HEK293 (cell line): ENCODE results near the gene DMBX1.

Experiments
- CTCF ChIA-PET: fragments of 350-600 bp; formaldehyde crosslinking; extraction: SDS; loops from one replicate; lab custom pipeline; 2021; ENCODE audit warnings: antibody characterized with exemption; lab: Yijun Ruan, JAX
- POLR2A ChIA-PET: fragments of 300-600 bp; formaldehyde crosslinking; extraction: SDS; loops from one replicate; lab custom pipeline; 2020; ENCODE audit warnings: antibody characterized with exemption, inconsistent platforms; lab: Yijun Ruan, JAX
- H3K27ac ChIP-seq: fragments of 200-500 bp; sonication (Bioruptor generic); 2 replicates; pipeline ENCODE4 v1.5.1; 2014; ENCODE audit warnings: low read depth, low read length, control low read depth, inconsistent platforms; ENCODE audit errors: extremely low read depth
- H3K36me3 ChIP-seq, 2 experiments: fragments of 200-500 bp in 1 of 2; sonication (Bioruptor generic) in 1 of 2; 1 replicate in 1 of 2; 2 replicates in 1 of 2; pipeline ENCODE4 v1.5.1; 2014 to 2017; ENCODE audit warnings: inconsistent platforms in 2 of 2, low read length in 2 of 2; ENCODE audit not compliant: control insufficient read depth in 2 of 2, insufficient read depth in 1 of 2
- H3K4me1 ChIP-seq: fragments of 200-500 bp; sonication (Bioruptor generic); 2 replicates; pipeline ENCODE4 v1.5.1; 2014; ENCODE audit warnings: mild to moderate bottlenecking, low read length, inconsistent platforms; ENCODE audit not compliant: control insufficient read depth, insufficient read depth
- H3K4me3 ChIP-seq: 2 replicates; pipeline ENCODE4 v1.5.1; 2011; ENCODE audit warnings: low read depth, mild to moderate bottlenecking, control low read depth, low read length, moderate library complexity
- H3K9me3 ChIP-seq: fragments of 200-500 bp; sonication (Bioruptor generic); 2 replicates; pipeline ENCODE4 v1.5.1; 2014; ENCODE audit warnings: low read depth, low read length, inconsistent platforms; ENCODE audit not compliant: control insufficient read depth, insufficient read depth
- EGR2 ChIP-seq: fragments of 450-650 bp; formaldehyde crosslinking; IDR thresholded peaks from 2 replicates; pipeline ENCODE4 v1.5.1; 2016; ENCODE audit warnings: low read depth, missing biosample characterization, missing genetic modification characterization
- ELK4 ChIP-seq: IDR thresholded peaks from 2 replicates; pipeline ENCODE4 v1.6.1; 2011; ENCODE audit warnings: mild to moderate bottlenecking, low read depth, low read length, borderline replicate concordance
- MZF1 ChIP-seq: fragments of 450-650 bp; formaldehyde crosslinking; IDR thresholded peaks from 2 replicates; pipeline ENCODE4 v1.5.1; 2017; ENCODE audit warnings: missing biosample characterization, missing genetic modification characterization, borderline replicate concordance
- OVOL3 ChIP-seq: fragments of 450-650 bp; formaldehyde crosslinking; IDR thresholded peaks from 2 replicates; pipeline ENCODE4 v1.5.1; 2016; ENCODE audit warnings: missing biosample characterization, missing genetic modification characterization
- PRDM1 ChIP-seq: fragments of 450-650 bp; formaldehyde crosslinking; IDR thresholded peaks from 2 replicates; pipeline ENCODE4; 2016; ENCODE audit warnings: missing biosample characterization, missing genetic modification characterization
- TRIM28 ChIP-seq: IDR thresholded peaks from 2 replicates; pipeline ENCODE4 v1.6.1; 2011; ENCODE audit warnings: low read length, control low read depth, borderline replicate concordance
- ZBTB26 ChIP-seq: fragments of 450-650 bp; formaldehyde crosslinking; optimal IDR thresholded peaks from 2 replicates; pipeline ENCODE3; 2016; ENCODE audit warnings: missing biosample characterization, mild to moderate bottlenecking, missing genetic modification characterization
- ZNF10 ChIP-seq: fragments of 450-650 bp; formaldehyde crosslinking; IDR thresholded peaks from 2 replicates; pipeline ENCODE4 v1.5.1; 2017; ENCODE audit warnings: missing biosample characterization, missing genetic modification characterization
- ZNF140 ChIP-seq: fragments of 450-650 bp; formaldehyde crosslinking; IDR thresholded peaks from 2 replicates; pipeline ENCODE4 v1.5.1; 2016; ENCODE audit warnings: missing biosample characterization, missing genetic modification characterization
- ZNF157 ChIP-seq: fragments of 450-650 bp; formaldehyde crosslinking; IDR thresholded peaks from 2 replicates; pipeline ENCODE4 v1.5.1; 2016; ENCODE audit warnings: missing biosample characterization, missing genetic modification characterization
- ZNF19 ChIP-seq: fragments of 450-650 bp; formaldehyde crosslinking; IDR thresholded peaks from 2 replicates; pipeline ENCODE4; 2016; ENCODE audit warnings: missing biosample characterization, missing genetic modification characterization, low read depth
- ZNF266 ChIP-seq: fragments of 450-650 bp; formaldehyde crosslinking; IDR thresholded peaks from 2 replicates; pipeline ENCODE4 v1.5.1; 2016; ENCODE audit warnings: missing biosample characterization, missing genetic modification characterization, low read depth
- ZNF292 ChIP-seq: fragments of 450-650 bp; formaldehyde crosslinking; IDR thresholded peaks from 2 replicates; pipeline ENCODE4 v1.5.1; 2016; ENCODE audit warnings: low read depth, missing biosample characterization, missing genetic modification characterization, borderline replicate concordance
- ZNF302 ChIP-seq: fragments of 450-650 bp; formaldehyde crosslinking; IDR thresholded peaks from 2 replicates; pipeline ENCODE4 v1.5.1; 2016; ENCODE audit warnings: missing biosample characterization, missing genetic modification characterization, low read depth
- ZNF324 ChIP-seq: fragments of 450-650 bp; formaldehyde crosslinking; IDR thresholded peaks from 2 replicates; pipeline ENCODE4 v1.5.1; 2016; ENCODE audit warnings: missing biosample characterization, missing genetic modification characterization
- ZNF354C ChIP-seq: fragments of 450-650 bp; formaldehyde crosslinking; IDR thresholded peaks from 2 replicates; pipeline ENCODE4 v1.5.1; 2016; ENCODE audit warnings: missing biosample characterization, missing genetic modification characterization, low read depth, borderline replicate concordance
- ZNF404 ChIP-seq: fragments of 450-650 bp; formaldehyde crosslinking; IDR thresholded peaks from 2 replicates; pipeline ENCODE4 v1.5.1; 2017; ENCODE audit warnings: missing biosample characterization, missing genetic modification characterization
- ZNF530 ChIP-seq: fragments of 450-650 bp; formaldehyde crosslinking; IDR thresholded peaks from 2 replicates; pipeline ENCODE4 v1.5.1; 2016; ENCODE audit warnings: low read depth, missing biosample characterization, missing genetic modification characterization
- ZNF548 ChIP-seq: fragments of 450-650 bp; formaldehyde crosslinking; IDR thresholded peaks from 2 replicates; pipeline ENCODE4 v1.5.1; 2016; ENCODE audit warnings: missing biosample characterization, missing genetic modification characterization
- ZNF596 ChIP-seq: fragments of 450-650 bp; IDR thresholded peaks from 2 replicates; pipeline ENCODE4 v1.5.0; 2018; ENCODE audit warnings: missing biosample characterization, mild to moderate bottlenecking, missing genetic modification characterization, moderate library complexity
- ZNF621 ChIP-seq: fragments of 450-650 bp; formaldehyde crosslinking; IDR thresholded peaks from 2 replicates; pipeline ENCODE4 v1.5.1; 2017; ENCODE audit warnings: missing biosample characterization, missing genetic modification characterization
- ZNF654 ChIP-seq: fragments of 450-650 bp; formaldehyde crosslinking; IDR thresholded peaks from 2 replicates; pipeline ENCODE4 v1.5.1; 2016; ENCODE audit warnings: low read depth, missing biosample characterization, missing genetic modification characterization
- ZNF792 ChIP-seq: fragments of 450-650 bp; formaldehyde crosslinking; IDR thresholded peaks from 2 replicates; pipeline ENCODE4 v1.5.1; 2016; ENCODE audit warnings: missing biosample characterization, missing genetic modification characterization
- ZSCAN30 ChIP-seq: fragments of 450-650 bp; IDR thresholded peaks from 2 replicates; pipeline ENCODE4 v1.5.1; 2018; ENCODE audit warnings: missing biosample characterization, mild to moderate bottlenecking, missing genetic modification characterization, moderate library complexity
- TF ChIP-seq, protein P1 (sequence below): fragments of 450-650 bp; IDR thresholded peaks from 2 replicates; pipeline ENCODE4 v1.5.1; 2018; ENCODE audit warnings: missing biosample characterization, mild to moderate bottlenecking, missing genetic modification characterization

DMBX1 gene

GRCh38 chr1:46489169-46489637, 433 bp upstream of the DMBX1 start (continued):
- no peak for TF ChIP-seq TRIM28

DNA sequence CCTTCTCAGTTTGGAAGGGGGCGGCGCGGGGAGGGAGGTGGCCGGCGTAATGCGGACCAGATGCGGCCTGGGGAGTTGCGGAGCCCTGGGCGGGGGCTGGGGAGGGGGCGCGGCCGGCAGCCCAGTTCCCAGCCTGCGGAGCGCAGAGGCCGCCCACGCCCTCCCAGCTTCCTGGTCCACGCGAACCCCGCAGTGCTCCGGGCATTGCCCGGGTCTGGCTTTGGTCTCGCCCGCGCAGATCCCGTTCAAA, 695 bp downstream of the DMBX1 start:
- ChIA-PET POLR2A (interaction anchor here (1.1 kb wide), 1 partner anchor 9 kb away, joined by 3 read pairs; no protein-coding TSS in a partner anchor), CTCF (interaction anchor here (0.5 to 1.0 kb wide), 2 partner anchors 38 to 218 kb away, joined by 5 to 7 read pairs; no protein-coding TSS in a partner anchor)
- Histone ChIP-seq H3K36me3 (no peaks in the 10 kb centered on the region), H3K4me1 (no peaks in the 10 kb centered on the region), H3K4me3 (0 out of 2 replicates have a peak overlapping the region, but pooled peaks have one; percentile 57), H3K9me3 (no peaks in the 10 kb centered on the region), H3K27ac (no peak overlapping the region)
- no peak for TF ChIP-seq ZBTB26 (tag by site-specific recombination)
- no peak for TF ChIP-seq ZNF621 (tag by site-specific recombination)
- TF ChIP-seq ZNF404 (tag by site-specific recombination) = no peak
- no peak for TF ChIP-seq ZNF324 (tag by site-specific recombination)
- no peak for TF ChIP-seq ZNF354C (tag by site-specific recombination)

DNA sequence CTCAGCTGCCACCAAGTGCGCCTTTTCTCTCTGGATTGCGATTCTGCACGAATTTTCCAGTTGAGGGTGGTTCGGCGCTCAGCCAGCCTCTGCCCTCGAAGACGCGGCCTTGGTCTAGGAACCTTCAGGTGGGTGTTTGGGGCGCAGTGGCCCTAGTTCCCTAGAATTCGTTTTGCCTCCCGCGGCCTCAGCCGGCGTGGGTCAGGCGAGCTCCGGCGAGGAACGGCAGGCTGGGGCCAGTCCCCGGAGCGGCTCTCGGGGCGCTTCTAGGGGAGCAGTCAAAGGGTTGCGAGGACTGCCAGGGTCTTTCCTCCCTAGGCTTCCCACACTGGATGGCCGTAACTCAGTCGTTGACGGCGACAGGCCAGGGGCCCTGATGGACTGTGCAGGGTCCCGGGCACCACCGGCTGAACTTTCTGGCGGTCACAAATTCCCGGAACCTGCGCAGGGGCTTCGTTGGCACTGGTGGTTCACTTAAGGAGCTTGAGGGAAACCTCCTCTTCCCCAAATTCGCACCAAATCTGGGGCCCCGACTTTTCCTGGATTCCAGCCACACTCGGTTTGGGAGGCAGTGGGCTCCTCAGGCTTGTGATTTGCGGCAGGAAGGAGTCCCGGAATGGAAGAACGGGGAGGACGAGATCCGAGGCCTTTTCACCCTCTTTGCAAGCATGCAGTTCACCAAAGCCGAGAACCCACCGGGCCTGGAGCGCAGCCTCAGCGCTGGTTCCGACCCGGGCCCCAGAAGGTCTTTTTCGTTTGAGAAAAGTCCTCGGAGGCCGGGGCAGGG, 1.2 kb downstream of the DMBX1 start:
- no peaks in the 10 kb centered on the region for H3K9me3 ChIP-seq
- H3K4me3 ChIP-seq = no peak overlapping the region
- no peaks in the 10 kb centered on the region for H3K36me3 ChIP-seq
- H3K4me1 ChIP-seq = no peaks in the 10 kb centered on the region
- POLR2A ChIA-PET = interaction anchor here (1.1 kb wide), 1 partner anchor 9 kb away, joined by 3 read pairs; no protein-coding TSS in a partner anchor
- no peak overlapping the region for H3K27ac ChIP-seq
- TF ChIP-seq ZSCAN30 (tag by site-specific recombination) (no peak), ZNF266 (tag by site-specific recombination) (no peak), ZNF10 (tag by site-specific recombination) (no peak), MZF1 (tag by site-specific recombination) (no peak), PRDM1 (tag by site-specific recombination) (no peak), ZNF302 (tag by site-specific recombination) (no peak), ZNF530 (no peak), ZNF548 (tag by site-specific recombination) (no peak), ELK4 (no peak), EGR2 (tag by site-specific recombination) (no peak), OVOL3 (no peak), ZNF19 (tag by site-specific recombination) (no peak), ZNF292 (tag by site-specific recombination) (no peak), ZNF792 (no peak), ZNF596 (no peak), ZNF654 (tag by site-specific recombination) (no peak), ZNF157 (no peak), ZNF140 (tag by site-specific recombination) (no peak)
- TF ChIP-seq, protein P1, sequence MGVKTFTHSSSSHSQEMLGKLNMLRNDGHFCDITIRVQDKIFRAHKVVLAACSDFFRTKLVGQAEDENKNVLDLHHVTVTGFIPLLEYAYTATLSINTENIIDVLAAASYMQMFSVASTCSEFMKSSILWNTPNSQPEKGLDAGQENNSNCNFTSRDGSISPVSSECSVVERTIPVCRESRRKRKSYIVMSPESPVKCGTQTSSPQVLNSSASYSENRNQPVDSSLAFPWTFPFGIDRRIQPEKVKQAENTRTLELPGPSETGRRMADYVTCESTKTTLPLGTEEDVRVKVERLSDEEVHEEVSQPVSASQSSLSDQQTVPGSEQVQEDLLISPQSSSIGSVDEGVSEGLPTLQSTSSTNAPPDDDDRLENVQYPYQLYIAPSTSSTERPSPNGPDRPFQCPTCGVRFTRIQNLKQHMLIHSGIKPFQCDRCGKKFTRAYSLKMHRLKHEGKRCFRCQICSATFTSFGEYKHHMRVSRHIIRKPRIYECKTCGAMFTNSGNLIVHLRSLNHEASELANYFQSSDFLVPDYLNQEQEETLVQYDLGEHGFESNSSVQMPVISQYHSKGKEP (tag by site-specific recombination) = no peak
- CTCF ChIA-PET = interaction anchor here (0.5 to 1.0 kb wide), 3 partner anchors 35 to 218 kb away, joined by 3 to 7 read pairs (median 5); no protein-coding TSS in a partner anchor
